NB4 (cell line): ENCODE results near the gene FADS3.

Experiments used
- DNase-seq: peaks from one replicate; pipeline ENCODE4 v3.0.0; 2010; ENCODE audit warnings: low read depth
- H3K4me3 ChIP-seq: one replicate; pipeline ENCODE4 v1.5.1; 2011; ENCODE audit warnings: mild to moderate bottlenecking, low read depth, low read length, moderate library complexity
- MYC ChIP-seq: IDR thresholded peaks from 2 replicates; pipeline ENCODE4 v1.6.1; 2011; ENCODE audit warnings: low read depth, low read length
- POLR2A ChIP-seq: IDR thresholded peaks from 2 replicates; pipeline ENCODE4 v1.6.1; 2011; ENCODE audit warnings: mild to moderate bottlenecking; ENCODE audit not compliant: insufficient read length; ENCODE audit errors: extremely low read depth
- TF ChIP-seq, protein P1 (sequence below): IDR thresholded peaks from one replicate; pipeline ENCODE4 v1.5.1; 2012; ENCODE audit warnings: low read depth, low read length
- TF ChIP-seq, protein P2 (sequence below): IDR thresholded peaks from 2 replicates; pipeline ENCODE4 v1.6.1; 2011; ENCODE audit warnings: low read depth, low read length

The FADS3 gene

DNA sequence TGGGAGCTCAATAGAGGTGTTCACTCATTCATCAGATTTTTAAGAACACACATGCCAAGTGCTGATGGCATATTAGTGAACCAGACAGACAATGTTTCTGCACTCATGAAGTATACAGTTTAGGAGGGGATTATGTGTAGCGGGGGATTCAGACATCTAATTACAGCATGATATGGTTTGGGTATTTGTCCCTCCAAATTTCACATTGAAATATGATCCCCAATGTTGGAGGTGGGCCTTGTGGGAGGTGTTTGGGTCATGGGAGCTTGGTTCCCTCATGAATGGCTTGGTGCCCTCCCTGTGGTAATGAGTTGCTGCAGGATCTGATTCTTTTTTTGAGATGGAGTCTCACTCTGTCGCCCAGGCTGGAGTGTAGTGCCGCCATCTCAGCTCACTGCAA is 34.9 kb upstream of the FADS3 start:
- DNase-seq, result no peak
- TF ChIP-seq POLR2A, result no peak
- TF ChIP-seq, protein P1, sequence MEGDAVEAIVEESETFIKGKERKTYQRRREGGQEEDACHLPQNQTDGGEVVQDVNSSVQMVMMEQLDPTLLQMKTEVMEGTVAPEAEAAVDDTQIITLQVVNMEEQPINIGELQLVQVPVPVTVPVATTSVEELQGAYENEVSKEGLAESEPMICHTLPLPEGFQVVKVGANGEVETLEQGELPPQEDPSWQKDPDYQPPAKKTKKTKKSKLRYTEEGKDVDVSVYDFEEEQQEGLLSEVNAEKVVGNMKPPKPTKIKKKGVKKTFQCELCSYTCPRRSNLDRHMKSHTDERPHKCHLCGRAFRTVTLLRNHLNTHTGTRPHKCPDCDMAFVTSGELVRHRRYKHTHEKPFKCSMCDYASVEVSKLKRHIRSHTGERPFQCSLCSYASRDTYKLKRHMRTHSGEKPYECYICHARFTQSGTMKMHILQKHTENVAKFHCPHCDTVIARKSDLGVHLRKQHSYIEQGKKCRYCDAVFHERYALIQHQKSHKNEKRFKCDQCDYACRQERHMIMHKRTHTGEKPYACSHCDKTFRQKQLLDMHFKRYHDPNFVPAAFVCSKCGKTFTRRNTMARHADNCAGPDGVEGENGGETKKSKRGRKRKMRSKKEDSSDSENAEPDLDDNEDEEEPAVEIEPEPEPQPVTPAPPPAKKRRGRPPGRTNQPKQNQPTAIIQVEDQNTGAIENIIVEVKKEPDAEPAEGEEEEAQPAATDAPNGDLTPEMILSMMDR, result no peak
- H3K4me3 ChIP-seq, result no peak overlapping the region

DNA sequence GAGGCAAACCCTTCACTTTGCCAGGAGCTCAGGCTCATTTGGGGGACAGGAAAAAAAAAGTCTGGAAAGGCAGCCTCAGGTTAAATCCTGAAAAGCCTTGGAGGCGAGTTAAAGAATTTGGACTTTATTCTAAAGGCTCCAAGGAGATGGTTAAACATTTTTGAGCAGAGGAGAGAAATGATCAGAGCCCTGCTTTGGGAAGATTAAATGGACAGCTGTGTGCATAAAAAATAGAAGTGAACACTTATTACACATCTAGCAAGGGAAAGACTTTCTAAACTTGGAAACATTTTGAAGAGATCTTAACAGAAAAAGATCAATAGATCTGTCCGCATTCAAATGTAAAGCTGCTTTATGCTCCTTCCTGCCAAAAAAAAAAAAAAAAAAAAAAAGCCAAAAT is 34.4 kb upstream of the FADS3 start:
- TF ChIP-seq MYC (no peak), POLR2A (no peak)
- TF ChIP-seq, protein P2, sequence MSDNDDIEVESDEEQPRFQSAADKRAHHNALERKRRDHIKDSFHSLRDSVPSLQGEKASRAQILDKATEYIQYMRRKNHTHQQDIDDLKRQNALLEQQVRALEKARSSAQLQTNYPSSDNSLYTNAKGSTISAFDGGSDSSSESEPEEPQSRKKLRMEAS, result no peak
- TF ChIP-seq, protein P1, result no peak
- no peak for DNase-seq
- H3K4me3 ChIP-seq, result no peak overlapping the region

DNA sequence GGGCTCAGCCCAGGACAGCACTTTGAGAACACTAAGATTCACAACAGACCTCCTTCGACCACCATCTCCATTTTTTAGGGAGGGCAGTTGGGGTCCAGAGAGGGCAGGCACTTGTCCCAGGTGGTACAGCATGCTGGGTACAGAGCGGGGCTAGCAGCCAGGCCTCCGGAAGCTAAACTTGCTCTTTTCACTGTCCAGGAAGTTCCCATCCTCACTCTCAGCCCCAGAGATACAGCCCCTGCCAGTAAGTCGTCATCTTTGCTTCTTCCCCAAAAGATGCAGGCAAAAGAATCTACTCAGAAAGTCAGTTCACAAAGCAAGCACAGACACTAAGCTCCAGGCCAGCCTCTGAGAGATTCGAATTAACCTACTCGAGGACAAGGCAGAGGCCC is 32.7 kb upstream of the FADS3 start:
- TF ChIP-seq POLR2A (no peak), MYC (no peak)
- TF ChIP-seq, protein P1, result no peak
- TF ChIP-seq, protein P2, result no peak
- H3K4me3 ChIP-seq, result no peak overlapping the region
- DNase-seq, result no peak

DNA sequence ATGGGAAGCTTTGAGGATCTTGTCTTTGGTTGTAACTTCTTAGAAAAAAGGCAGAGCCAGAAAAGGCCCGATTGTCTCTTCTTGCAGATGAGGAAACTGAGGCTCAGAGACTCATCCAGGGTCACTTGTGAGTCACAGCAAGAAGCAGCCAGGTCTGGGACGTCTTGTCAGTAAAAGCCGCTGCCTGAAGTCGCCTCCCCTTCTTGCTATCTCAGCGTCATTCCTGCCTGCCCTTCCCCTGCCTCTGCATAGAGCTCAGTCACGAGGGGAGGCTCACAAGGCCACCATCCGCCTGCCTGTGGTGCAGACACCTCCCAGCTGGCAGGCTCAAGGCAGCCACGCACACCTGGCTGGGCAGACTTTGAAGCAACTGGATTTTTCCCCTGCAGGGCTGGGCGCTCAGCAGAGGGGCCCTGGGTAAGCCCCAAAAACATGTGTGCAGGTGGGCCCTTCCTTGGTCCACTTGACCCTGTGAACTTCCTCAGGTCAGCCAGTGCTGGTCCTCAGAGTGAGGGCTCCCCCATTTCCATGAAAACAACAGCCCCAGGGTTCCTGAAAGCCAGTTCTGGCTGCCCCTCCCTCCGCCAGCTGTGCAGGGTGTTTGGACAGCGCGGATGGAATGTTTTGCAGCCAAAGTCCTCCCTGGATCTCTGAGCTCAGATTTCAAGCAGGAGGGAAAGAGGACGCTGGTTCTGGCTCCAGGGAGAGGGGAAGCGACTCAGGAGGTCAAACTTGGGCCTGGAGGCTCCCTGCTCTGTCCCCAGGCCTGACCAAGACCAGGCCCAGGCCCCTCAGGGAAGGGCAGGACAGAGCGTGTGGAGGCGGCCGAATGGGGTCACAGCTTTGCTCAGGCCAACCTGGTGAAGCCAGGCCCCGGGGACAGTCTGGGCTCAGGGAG is 32.1 kb upstream of the FADS3 start:
- H3K4me3 ChIP-seq, result no peak overlapping the region
- no peak for DNase-seq
- TF ChIP-seq, protein P1, result no peak
- TF ChIP-seq POLR2A (no peak), MYC (no peak)
- TF ChIP-seq, protein P2, result no peak

DNA sequence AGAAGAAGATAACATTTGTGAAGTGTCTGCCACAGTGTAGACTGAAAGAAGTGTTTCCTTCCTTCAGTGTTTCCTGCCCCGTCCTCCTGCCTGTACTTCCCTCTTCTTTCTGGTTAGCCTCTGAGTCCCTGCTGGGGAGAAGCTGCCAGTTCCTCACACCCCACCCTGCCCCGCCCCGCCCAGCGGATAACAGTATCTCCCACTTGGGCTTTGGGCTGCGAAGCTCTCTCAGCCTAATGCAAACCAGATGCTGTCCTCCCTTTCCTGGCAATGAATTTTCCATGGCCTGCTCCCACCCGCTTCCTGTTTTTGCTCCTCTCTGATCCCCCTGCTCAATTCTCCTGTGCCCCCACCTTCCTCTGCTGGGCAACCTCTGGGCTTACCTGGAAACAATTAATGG is 31.2 kb upstream of the FADS3 start:
- TF ChIP-seq, protein P2, result no peak
- TF ChIP-seq, protein P1, result no peak
- DNase-seq, result peak; percentile 71

DNA sequence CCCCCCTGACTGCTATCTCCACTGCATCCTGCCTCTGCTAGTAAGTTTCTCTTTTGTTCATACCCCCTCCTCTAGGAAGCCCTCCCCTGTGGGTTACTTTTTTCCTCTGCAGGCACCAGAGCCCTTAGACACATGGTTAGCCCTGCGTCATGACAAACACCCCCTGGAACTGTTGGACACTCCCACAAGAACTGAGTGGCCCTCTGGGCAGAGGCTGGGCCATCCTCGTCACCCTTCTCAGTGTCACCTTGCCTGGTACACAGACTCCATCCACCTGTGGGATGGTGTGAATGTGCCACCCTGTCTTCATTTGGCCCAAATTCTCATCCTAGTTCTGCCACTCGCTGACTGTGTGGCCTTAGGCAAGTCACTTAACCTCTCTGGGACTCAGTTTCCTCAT is 30.1 kb upstream of the FADS3 start:
- H3K4me3 ChIP-seq, result no peak overlapping the region
- no peak for DNase-seq
- TF ChIP-seq, protein P2, result no peak
- no peak for TF ChIP-seq POLR2A
- TF ChIP-seq, protein P1, result no peak

More for the DNA sequence above, 31.2 kb upstream of the FADS3 start:
- no peak overlapping the region for H3K4me3 ChIP-seq
